Measurements from ENCODE around the gene RNF166.

GRCh38 chr16:88724855-88725555, 18.8 kb upstream of the RNF166 start:
- TF ChIP-seq CTCF (IDR thresholded peaks at IDR 0.05; ENCODE audit: extremely low read depth in 1 of 2, insufficient read depth in 1 of 2, low read depth in 1 of 2, low read length in 2 of 2) (no peak), POLR2A (IDR thresholded peaks at IDR 0.05; ENCODE audit: low read depth, low read length) (no peak), MYC (IDR thresholded peaks at IDR 0.05; ENCODE audit: low read depth, low read length) (no peak), MAX (IDR thresholded peaks at IDR 0.05; ENCODE audit: insufficient read depth, insufficient read length) (no peak), FOS (IDR thresholded peaks at IDR 0.05; ENCODE audit: borderline replicate concordance, insufficient read depth, low read length) (no peak), POLR2AphosphoS5 (IDR thresholded peaks at IDR 0.05; ENCODE audit: insufficient read depth, low read depth, low read length) (no peak), EZH2 (IDR thresholded peaks at IDR 0.05; ENCODE audit: borderline replicate concordance, low read depth, low read length, severe bottlenecking) (no peak), JUN (IDR thresholded peaks at IDR 0.05; ENCODE audit: borderline replicate concordance, insufficient read depth, insufficient read length, low read depth) (no peak)

All from endothelial cell of umbilical vein (primary cell).